ENCODE data around the gene NKX6-2.

GRCh38 chr10:132735923-132736391 is 50.0 kb downstream of the NKX6-2 start:
- TF ChIP-seq, protein P1, sequence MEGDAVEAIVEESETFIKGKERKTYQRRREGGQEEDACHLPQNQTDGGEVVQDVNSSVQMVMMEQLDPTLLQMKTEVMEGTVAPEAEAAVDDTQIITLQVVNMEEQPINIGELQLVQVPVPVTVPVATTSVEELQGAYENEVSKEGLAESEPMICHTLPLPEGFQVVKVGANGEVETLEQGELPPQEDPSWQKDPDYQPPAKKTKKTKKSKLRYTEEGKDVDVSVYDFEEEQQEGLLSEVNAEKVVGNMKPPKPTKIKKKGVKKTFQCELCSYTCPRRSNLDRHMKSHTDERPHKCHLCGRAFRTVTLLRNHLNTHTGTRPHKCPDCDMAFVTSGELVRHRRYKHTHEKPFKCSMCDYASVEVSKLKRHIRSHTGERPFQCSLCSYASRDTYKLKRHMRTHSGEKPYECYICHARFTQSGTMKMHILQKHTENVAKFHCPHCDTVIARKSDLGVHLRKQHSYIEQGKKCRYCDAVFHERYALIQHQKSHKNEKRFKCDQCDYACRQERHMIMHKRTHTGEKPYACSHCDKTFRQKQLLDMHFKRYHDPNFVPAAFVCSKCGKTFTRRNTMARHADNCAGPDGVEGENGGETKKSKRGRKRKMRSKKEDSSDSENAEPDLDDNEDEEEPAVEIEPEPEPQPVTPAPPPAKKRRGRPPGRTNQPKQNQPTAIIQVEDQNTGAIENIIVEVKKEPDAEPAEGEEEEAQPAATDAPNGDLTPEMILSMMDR (IDR thresholded peaks at IDR 0.05; ENCODE audit: borderline replicate concordance, extremely low read depth, low read length, poor library complexity, severe bottlenecking) = no peak
- TF ChIP-seq EZH2 (IDR thresholded peaks at IDR 0.05; ENCODE audit: borderline replicate concordance, low read depth, low read length, severe bottlenecking) = no peak
